Astrocyte (in vitro differentiated cells and primary cell): Measurements from ENCODE around the gene EIF4B.

Experiments
- EZH2 ChIP-seq: IDR thresholded peaks from 2 replicates; pipeline ENCODE4 v1.6.1; 2012; ENCODE audit warnings: mild to moderate bottlenecking, low read length, inconsistent platforms; ENCODE audit not compliant: insufficient read depth
- TF ChIP-seq, protein P1 (sequence below): IDR thresholded peaks from 2 replicates; pipeline ENCODE4 v1.5.1; 2011; ENCODE audit warnings: low read depth, mild to moderate bottlenecking, inconsistent platforms, low read length, moderate library complexity; ENCODE audit not compliant: insufficient read depth

GRCh38 chr12:52988898-52989297 lies 17.4 kb upstream of the EIF4B start:
- TF ChIP-seq, protein P1, sequence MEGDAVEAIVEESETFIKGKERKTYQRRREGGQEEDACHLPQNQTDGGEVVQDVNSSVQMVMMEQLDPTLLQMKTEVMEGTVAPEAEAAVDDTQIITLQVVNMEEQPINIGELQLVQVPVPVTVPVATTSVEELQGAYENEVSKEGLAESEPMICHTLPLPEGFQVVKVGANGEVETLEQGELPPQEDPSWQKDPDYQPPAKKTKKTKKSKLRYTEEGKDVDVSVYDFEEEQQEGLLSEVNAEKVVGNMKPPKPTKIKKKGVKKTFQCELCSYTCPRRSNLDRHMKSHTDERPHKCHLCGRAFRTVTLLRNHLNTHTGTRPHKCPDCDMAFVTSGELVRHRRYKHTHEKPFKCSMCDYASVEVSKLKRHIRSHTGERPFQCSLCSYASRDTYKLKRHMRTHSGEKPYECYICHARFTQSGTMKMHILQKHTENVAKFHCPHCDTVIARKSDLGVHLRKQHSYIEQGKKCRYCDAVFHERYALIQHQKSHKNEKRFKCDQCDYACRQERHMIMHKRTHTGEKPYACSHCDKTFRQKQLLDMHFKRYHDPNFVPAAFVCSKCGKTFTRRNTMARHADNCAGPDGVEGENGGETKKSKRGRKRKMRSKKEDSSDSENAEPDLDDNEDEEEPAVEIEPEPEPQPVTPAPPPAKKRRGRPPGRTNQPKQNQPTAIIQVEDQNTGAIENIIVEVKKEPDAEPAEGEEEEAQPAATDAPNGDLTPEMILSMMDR, result no peak
- TF ChIP-seq EZH2, result no peak
